HG03521 (cell line): ENCODE data around the gene PSMG4.
"Not testable (repeated sequence)": the region's sequence is repeated elsewhere in the genome, so short reads cannot be mapped to it uniquely, and the experiment has no call there.

Experiments used
- ATAC-seq: cut with Tn5 transposase; IDR thresholded peaks from one replicate; pipeline ENCODE4 v1.9.1; 2021; ENCODE audit warnings: mild to moderate bottlenecking, moderate library complexity; ENCODE audit not compliant: unreplicated experiment

Gene PSMG4

GRCh38 chr6:3230256-3230882, 28.4 kb upstream of the PSMG4 start:
- ATAC-seq: no peak

GRCh38 chr6:3230900-3231246, 27.9 kb upstream of the PSMG4 start:
- ATAC-seq: no peak

- no peak for ATAC-seq
These were observed 27.3 kb upstream of the PSMG4 start for GRCh38 chr6:3231247-3232016.

GRCh38 chr6:3232017-3232945, 26.5 kb upstream of the PSMG4 start:
- ATAC-seq: no peak

- ATAC-seq: no peak
These were observed 25.4 kb upstream of the PSMG4 start for GRCh38 chr6:3233321-3233720.

- no peak for ATAC-seq
These were observed 24.8 kb upstream of the PSMG4 start for GRCh38 chr6:3233904-3234303.

- ATAC-seq: no peak
These were observed 23.3 kb upstream of the PSMG4 start for GRCh38 chr6:3235486-3235885.

- no peak for ATAC-seq
These were observed 22.7 kb upstream of the PSMG4 start for GRCh38 chr6:3236005-3236404.

GRCh38 chr6:3237761-3238662, 20.7 kb upstream of the PSMG4 start:
- ATAC-seq: no peak

- ATAC-seq: no peak
These were observed 19.5 kb upstream of the PSMG4 start for GRCh38 chr6:3239110-3239830.

- ATAC-seq: no peak
These were observed 18.2 kb upstream of the PSMG4 start for GRCh38 chr6:3240595-3240994.

GRCh38 chr6:3241745-3242144, 17.0 kb upstream of the PSMG4 start:
- ATAC-seq: not testable (repeated sequence)

GRCh38 chr6:3242768-3243167, 16.0 kb upstream of the PSMG4 start:
- ATAC-seq: no peak

- ATAC-seq: no peak
These were observed 14.5 kb upstream of the PSMG4 start for GRCh38 chr6:3244003-3244831.

GRCh38 chr6:3244832-3245161, 13.9 kb upstream of the PSMG4 start:
- not testable (repeated sequence) for ATAC-seq

GRCh38 chr6:3245216-3245615, 13.5 kb upstream of the PSMG4 start:
- ATAC-seq: no peak

GRCh38 chr6:3247255-3248146, 11.2 kb upstream of the PSMG4 start:
- no peak for ATAC-seq

- no peak for ATAC-seq
These were observed 8.9 kb upstream of the PSMG4 start for GRCh38 chr6:3249821-3250220.
